NCI-H524 (cell line): Measurements from ENCODE around the gene PM20D1.
"Not testable (repeated sequence)": the region's sequence is repeated elsewhere in the genome, so short reads cannot be mapped to it uniquely, and the experiment has no call there.

Experiments used
- DNase-seq, 2 experiments: peaks; one replicate each; lab custom pipeline; 2025; lab: John Stamatoyannopoulos, UW

PM20D1 gene

DNA sequence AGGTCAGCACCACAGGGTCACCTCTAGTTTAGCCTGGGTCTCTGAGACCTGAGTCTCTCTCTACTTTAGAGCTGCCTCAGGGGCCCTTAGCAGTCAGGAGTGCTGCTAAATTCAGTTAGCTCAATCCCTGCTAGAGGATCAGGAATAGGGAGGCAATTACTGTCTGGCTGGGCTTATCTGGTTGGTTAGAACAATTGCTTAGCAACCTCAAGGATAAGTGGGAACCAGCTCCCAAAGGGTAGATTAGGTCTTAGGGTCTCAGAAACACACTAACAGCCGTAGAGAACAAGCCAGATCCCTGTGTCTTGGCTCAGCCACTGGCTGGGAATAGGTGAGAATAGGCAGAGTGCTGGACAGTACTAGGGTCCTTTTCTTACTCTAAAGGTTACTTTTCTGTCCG lies 7.7 kb downstream of the PM20D1 start:
- no peak for DNase-seq

DNA sequence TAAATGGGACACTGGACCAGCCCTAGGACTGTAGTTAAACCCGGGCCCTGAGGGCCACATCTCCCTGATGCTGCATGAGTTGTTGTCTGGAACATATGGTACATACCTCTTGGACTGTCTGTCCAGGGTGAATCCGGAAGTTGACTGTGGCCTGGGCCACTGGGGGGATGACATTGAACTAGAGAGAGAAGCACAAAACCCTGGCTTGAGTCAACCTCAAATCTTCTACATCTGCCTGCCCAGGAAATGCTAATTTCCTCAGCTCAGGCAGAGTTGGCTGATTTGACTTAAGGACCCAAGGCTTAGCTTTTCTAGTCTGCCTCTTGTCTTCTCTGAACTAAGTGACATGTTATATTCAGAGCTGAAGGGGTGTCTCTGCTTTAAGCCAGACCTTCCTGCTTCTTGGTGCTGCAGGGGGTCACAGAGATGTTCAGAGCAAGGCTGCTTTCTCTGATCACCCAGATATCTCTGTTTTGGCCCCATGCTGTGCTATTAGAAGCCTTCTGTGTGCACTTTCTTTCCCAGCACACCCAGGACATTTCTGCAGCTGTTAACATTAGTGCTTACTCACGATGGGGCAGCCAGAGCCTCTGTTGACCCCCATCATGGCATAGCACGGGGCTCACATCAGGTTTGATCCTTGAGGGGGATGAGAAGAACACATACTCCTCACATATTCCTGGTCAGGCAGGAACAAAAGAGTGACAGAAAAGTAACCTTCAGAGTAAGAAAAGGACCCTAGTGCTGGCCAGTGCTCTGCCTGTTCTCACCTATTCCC lies 9.6 kb downstream of the PM20D1 start:
- DNase-seq: no peak

DNA sequence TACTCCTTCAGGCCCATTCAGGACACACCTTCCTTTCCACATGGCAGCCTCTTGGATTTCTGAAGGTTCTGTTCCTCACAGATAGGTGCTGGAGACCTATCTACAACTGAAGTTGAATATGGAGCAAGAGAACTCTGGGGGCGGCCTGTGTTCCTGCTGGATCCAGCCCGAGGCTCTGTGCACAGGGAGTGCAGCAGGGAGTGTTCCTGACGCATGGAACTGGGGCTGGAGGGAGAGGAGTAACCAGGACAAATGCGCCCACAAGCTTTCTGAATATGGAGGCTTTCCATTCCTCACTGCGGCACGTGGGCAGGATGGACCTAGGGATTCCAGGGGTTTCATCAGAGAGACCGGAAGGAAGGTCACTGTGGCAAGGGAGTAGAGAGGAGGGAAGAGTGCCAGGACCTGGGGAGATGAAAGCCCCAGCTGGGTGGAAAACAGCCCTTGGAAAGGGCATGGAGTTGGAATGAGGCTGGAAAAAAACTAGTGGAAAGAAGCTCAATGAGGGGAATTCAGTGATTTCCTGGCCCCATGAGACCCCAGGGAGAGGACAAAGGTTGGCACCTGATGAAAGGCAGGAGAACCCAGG lies 12.5 kb downstream of the PM20D1 start:
- no peak for DNase-seq

DNA sequence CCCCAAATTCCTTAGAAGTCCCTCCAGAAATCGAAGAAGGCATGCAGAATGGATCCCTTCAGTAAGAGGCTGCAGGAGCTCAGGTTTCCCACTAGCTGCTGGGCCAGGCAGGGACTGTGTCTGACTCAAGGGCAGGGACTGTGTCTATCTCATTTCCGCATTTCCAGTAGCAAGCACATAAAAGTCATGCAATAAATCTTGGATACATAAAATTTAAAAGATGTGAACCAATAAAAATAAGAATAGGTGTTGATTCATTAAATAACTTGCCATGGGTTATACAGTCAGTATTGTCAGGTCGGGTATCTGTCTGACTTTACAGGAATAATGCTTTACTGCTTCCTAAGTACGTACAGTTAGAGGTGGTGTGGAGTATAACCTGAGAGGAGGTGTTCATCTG lies 15.2 kb downstream of the PM20D1 start:
- DNase-seq: no peak

DNA sequence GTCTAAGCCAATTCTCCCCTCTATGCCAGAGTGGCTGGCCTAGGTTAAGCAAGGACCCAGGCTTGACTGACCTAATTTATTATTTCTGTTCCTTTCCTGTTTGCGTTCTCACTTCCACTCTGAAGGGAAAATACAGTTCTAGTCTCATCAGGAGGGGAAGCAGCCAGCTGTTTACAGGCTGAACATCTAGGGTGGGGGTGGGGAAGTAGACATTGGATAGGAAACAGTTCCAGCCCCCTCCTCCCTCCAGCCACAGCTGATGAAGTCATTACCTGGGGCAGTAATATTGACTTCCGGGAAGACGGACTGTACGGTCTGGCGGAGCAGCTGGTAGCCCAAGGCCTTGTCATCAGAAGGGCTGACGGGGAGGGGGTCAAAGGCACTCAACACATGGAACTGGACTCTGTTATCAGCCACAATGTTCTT lies 17.6 kb downstream of the PM20D1 start:
- DNase-seq: no peak

DNA sequence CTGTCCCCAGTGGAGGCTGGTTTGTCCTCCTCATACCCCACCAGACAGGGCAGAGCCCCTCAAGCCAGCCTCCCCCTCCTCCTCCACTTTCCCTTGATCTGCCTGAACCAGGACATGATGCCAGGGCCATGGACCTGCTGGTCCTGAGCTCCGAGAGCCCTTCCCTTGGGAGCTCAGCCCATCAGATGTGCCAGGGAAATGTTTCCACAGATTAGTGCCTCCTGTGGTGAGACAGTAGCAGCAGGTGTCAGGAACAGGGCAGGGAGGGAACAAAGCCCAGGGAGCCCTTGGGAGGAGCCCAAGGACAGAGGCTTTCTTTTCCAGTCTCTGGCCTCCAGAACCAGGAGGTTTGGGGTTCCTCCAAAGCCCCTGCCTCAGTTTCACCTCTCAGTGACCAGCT lies 22.3 kb downstream of the PM20D1 start:
- peak; percentile 45 to 65 for DNase-seq

DNA sequence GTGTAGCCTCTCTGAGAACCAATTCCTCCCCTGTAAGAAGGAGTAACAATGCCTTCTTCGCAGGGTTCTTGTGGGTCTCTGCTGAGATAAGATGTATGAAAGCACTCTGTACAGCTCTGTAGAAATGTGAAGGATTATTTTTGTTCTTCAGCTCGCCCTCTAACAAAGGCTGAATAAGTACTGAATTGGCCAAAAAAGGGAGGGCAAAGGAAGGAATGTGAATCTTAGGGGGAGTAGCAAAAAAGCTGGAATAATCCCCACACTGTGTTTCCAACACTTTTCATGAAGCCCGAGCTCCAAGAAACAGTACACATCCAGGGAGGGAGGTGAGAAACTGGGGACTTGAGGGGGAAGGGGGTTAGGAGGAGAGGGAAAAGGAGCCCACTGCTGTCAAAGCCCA lies 22.9 kb downstream of the PM20D1 start:
- DNase-seq: no peak

DNA sequence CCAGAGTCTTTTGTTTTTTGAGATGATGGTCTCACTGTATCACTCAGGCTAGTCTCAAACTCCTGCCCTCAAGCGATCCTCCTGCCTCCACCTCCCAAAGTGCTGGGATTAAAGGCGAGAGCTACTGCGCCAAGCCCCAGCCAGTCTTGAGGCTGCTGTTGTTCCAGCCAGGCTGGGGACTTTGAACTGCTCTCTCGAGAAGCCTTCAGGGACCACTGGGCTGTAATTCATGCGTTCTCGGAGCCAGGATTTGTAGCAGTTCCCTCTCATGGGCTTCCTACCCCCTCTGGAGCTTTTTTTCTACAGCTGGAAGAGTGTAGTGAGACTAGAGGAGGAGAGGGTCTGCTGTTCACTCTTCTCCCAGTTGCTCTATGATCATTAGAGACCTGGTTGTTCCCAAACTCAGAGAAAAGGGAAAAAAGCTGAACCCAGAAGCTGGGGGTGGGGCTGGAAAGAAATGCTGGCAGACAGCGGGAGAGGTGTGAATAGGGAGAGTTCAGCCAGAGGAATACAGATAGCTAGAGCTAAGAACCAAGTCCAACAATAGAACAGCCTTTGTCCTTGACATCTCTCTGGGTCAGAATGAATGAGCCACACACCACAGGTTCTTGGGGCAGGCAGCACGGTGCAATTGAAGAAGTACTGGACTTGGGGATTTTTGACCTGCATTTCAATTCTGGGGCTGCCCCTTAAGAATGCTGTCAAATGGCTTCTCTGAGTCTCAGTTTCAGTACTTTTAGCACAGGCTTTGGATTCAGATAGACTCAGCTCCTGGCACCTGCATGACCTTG lies 23.7 kb downstream of the PM20D1 start:
- DNase-seq: no peak

DNA sequence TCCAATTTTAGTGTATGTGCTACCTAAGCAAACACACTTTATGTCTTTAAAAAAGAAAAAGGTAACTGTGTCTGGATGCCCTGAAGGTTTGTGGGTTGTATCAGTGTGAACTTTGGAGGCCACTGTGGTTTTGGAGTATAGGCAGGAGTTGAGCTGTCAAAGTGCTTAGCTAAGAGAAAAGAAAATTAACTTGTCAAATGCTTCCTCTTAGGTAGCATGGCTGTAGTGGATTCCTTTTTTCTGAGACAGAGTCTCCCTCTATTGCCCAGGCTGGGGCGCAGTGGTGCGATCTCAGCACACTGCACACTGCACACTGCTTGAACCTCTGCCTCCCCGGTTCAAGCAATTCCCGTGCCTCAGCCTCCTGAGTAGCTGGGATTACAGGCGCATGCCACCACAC lies 25.8 kb downstream of the PM20D1 start:
- DNase-seq: no peak

DNA sequence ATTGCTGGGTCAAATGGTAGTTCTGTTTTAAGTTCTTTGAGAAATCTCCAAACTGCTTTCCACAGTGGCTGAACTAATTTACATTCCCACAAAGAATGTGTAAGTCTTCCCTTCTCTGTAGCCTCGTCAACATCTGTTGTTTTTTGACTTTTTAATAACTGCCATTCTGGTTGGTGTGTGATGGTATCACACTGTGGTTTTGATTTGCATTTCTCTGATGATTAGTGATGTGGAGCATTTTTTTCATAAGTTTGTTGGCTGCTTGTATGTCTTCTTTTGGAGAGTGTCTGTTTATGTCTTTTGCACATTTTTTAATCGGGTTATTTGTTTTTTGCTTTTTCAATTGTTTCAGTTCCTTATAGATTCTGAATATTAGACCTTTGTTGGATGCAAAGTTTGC lies 26.7 kb downstream of the PM20D1 start:
- DNase-seq: not testable (repeated sequence)

DNA sequence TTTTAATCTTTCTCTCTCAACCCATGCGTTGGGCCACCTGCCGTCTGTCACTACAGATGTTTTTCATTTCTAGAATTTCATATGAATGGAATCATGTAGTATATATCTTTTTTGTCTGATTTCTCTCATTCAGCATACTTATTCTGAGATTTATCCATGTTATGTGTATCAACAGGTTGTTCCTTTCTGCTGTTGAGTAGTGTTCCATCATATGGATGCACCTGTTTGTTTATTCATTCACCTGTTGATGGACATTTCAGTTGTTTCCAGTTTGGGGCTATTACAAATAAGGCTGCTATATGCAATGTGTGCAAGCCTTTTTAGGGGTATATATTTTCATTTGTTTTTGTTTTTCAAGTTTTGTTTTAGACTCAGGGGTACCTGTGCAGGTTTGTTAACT lies 27.5 kb downstream of the PM20D1 start:
- no peak for DNase-seq

DNA sequence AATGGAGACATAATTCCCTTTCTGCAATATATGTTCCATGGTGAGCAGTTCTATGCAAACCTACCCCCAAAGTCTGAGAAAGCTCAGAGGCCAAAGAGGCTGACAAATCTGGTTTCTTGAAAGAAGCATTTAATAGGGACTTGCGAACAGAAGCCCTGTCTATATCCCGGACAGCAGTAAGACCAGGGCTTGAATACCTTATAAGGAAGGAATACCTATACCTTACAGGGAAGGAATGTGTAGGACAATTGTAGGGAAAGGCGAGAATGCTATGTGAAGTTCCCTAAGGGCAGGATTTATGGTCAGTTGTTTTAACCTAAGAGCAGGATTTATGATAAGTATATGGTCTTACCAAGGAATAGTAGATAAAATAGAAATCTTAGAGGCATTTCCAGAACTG lies 31.9 kb downstream of the PM20D1 start:
- no peak for DNase-seq

DNA sequence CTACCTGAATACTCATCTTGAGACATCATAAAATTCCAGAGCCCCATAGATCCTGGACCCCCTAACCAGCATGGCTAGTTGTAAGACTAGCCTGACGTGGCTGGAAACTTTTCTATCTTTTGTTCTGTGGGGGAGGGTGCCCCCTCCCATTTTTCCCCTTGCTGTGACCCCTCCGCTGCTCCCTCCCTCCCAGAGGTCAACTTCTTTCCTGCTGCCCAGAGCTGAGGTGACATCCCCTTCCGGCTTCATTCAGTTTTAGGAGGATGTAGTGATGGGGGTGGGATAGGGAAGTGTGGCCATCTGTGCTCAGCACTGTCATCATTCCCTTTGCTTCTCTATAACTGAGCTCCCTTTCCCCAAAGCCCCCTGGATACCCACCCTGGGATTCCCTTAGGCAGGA lies 32.6 kb downstream of the PM20D1 start:
- no peak for DNase-seq

DNA sequence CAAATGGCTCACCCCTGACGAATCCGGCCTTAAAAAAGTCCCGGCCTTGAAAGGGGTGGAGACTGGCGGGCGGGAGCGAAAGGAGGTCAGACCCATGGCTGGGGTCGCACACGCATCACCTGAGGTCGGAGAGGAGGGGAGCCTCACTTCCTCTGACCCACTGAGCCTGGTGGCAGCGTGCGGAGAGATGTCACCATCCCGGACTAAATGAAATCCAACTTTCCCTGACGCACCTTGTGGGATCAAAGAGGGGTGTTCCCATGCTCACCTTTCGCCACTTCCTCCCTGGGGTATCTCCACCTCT lies 36.2 kb downstream of the PM20D1 start:
- peak in 1 of 2 experiments; percentile 32 for DNase-seq

DNA sequence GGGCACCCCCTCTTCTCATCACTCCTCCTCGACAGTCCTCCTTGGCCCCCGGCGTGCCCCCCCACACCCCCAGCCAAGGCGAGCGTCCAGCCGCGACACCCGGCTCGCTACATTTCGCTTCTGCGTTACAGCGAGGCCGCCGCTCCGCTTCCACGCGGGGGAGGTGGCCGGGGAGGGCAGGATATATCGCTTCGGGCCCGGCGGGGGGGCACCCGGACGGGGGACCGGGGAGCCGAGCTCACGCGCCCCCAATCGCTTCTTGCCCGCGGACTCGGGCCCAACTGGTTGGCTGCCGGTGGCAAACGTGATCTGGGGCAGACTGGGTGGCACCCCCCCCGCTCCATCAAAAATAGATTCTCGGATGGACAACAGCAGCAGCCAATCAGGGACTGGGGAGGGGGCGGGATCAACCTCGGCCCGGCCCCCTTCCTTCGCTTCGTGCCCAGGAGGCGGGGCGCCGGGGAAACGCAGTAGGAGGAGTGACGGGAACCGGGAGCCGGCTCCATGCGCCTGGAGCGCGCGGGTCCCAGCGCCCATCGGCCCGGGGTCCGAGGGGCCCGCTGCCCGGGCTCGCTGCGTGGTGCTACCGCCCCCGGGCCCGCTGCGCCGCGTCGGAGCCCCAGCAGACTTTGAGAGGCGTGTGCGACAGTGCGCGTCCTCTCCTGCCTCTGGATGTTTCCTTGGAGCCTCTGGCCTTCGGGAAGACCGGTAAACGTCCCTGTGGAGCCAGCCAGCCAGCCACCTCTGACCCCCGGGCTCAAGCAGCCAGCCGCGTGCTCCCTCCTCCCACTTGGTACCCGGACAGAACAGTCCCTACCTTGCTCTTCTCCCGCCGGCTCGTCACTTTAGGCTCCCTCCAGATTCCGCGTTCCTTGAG lies 36.8 kb downstream of the PM20D1 start, which contains the start of gene SLC41A1:
Gene SLC41A1, minus strand, starts transcription at position 321 of the 877 bp plus-strand sequence. CDS start 2,757 bp downstream, outside the sequence.
- peak; percentile 75 to 86 for DNase-seq

DNA sequence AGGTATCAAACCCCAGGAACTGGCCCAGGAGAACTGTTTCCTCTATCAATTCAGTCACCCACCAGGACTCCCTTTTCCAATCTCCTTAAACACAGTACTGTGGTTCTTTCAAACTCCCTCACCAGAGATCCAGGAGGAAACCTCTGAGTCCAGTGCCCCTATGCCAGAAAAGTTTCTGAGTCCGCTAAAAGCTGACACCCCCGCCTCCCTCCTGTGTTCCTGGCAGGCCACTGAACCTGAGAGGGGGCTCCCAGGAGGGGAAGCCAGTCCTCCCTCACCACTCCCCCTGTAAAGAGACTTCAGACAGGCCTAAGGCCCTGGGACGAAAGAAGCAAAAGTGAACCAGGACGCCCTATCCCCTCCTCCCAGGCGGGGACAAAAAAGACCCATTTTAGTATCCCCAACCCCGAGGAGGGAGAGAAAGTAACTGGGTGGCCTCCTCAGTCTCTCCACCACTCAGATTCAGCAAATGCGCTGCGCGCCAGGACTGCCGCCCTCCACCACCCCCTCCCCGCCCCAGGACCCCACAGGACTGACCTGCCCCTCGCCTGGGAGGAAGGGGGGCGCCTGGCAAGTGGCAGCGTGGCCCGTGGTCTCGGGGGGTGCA lies 37.6 kb downstream of the PM20D1 start:
- peak in 1 of 2 experiments; percentile 20 for DNase-seq

DNA sequence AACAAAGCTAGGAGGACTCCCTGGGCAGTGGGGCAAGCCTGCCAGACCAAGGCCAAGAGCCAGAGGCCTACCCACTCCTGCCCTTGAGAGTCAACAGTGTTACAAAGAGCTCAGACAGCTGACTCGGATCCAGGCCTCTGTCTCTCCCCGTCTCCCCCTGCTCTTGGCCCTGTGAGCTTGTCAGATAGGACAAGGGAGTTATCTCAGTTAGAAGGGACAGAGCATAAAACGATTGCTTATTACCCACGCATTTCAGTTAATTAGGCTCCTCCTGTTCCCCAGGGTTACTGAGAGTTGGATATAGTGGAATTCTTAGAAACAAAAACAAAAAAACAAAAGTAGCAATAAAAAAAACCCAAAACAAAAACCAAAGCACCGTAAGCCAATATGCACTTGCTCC lies 38.3 kb downstream of the PM20D1 start:
- DNase-seq: no peak

DNA sequence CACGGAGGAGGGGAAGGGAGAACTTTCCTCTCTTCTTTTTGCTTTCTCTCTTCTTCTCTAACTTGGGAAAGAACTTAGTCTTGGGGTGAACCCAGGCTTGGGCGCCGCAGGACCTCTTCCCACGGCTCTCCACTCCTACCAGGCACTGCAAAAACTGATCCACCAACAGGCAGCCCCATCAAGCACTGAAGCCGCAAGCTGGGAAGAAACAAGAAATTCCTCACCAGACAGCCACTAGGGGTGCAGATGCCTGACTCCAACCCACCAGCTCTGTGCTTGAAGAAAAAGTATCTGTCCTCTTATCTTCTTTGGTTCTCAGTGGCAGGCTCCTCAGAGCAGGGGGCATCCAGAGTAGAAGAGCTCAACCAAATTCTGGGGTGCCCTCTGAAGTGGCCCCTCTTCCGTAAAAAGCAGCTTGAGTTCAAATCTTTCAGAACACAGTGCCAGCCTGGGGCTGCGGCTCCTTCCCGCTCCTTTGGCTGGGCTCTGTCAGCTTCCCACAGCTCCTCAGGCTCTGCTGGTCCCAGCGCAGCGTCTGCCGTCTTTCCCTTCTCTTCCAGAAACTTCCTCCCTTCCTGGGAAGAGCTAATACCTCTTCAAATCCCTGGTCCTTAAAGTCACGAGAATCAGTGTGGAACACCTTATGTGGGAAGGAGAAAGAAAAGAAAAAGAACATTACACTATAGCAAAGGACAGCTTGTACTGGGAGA lies 39.3 kb downstream of the PM20D1 start:
- no peak for DNase-seq

DNA sequence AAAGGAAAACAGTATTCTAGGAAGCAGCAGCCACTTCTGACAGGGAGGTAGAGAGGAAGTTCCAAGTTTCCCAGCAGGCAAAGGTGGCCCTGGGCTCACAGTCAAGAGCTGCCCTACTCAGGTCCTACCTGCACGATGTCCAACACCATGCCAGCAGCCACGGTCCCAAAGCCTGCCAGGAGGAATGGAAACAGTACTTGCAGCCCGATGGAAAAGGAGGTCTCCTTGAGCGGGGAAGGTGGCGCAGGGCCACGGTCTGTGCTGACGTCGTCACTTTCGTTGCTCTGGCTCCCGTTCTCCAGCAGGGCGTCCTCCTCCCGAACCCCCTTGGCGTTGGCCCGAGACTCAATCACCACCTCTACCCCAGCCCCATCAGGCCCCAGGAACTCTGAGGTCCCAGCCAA lies 40.0 kb downstream of the PM20D1 start:
- DNase-seq: no peak

DNA sequence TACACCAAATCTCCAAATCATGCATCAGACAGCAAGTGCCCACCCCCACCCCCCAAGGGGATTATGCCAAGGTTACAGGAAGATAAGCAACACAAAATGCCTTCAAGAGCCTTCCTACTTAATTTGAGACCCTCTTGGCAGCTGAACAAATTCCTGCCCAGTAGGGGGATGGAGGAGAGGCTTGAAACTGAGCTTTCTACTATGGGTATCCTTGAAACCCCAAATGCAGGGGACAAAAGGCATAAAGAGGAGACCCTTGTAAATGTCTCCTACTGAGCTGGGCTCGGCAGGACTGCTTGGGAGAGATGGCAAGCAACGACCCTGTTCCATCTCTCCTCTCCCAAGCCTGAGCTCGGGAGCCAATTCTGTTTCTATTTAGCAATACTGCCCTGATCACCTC lies 40.5 kb downstream of the PM20D1 start:
- DNase-seq: peak in 1 of 2 experiments; percentile 11
